ELF-1 (cell line): ENCODE measurements around the gene PNMA8A.
"Not testable (repeated sequence)": the region's sequence is repeated elsewhere in the genome, so short reads cannot be mapped to it uniquely, and the experiment has no call there.

Experiments used
- DNase-seq: peaks from one replicate; pipeline ENCODE4 v3.0.0-alpha.2; 2016; ENCODE audit warnings: low read depth, low spot score

Gene PNMA8A

DNA sequence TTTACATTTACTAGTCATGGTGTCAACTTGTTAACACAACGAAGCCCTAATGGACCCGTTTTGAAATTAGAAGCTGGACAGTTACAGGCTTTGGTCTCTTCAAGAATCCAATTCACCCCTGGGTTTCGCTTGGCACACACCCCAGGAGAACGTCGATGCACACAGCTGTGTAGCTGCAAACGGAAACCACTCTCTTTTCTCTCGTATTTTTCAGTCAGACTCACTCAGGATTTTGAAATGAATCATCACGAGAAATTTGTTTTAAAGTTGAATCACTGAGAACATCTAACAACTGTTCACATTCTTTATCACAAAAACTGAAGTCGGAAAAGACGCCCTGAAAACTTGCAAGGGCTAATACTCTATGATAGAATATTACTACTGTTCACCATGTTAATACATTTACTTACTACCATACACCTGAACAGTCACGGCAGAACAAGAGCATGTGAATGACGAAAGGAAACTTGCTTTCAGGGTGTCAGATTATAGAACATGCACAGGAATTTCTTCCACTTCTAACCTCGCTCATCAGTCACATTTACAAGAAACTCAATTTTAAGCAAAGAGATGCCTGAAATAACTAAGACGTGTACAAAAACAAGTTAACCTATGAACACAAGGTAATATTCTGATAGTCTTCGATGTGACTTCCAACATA, 4.7 kb downstream of the PNMA8A start:
- no peak for DNase-seq

DNA sequence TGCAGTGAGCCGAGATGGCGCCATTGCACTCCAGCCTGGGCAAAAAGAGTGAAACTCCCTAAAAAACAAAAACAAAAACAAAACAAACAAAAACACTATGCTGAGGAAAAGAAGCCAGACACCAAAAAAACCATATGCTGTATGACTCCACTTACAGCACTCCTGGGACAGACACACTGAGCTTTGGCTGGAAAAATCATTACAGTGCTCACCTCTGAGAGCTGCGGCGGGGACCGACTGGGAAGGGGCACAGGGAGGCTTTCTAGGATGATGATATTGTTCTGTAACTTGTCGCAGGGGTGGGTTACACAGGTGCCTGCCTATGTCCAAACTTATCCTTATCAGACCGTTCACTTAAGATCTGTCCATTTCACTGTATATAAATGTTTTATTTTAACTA, 7.8 kb downstream of the PNMA8A start:
- no peak for DNase-seq

GRCh38 chr19:46461537-46461936, 9.8 kb downstream of the PNMA8A start:
- DNase-seq, result no peak

DNA sequence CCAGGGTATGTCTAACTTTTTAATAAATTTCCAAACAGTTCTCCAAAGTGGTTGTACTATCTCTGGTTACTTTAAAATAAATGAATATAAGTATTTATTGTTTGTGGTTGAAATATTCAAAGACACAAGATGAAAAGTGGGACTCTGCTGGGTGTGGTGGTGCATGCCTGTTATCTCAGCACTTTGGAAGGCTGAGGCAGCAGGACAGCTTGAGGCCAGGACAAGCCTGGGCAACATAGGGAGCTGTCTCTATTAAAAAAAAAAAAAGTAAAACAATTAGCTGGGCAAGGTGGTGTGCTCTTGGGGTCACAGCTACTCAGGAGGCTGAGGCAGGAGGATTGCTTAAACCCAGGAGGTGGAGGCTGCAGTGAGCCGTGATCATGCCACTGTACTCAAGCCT, 10.4 kb downstream of the PNMA8A start:
- no peak for DNase-seq

- no peak for DNase-seq
Observed at GRCh38 chr19:46460055-46460454, 11.3 kb downstream of the PNMA8A start.

- no peak for DNase-seq
Observed at GRCh38 chr19:46456930-46457329, 14.4 kb downstream of the PNMA8A start.

GRCh38 chr19:46454244-46454643, 17.1 kb downstream of the PNMA8A start:
- DNase-seq, result no peak

GRCh38 chr19:46453661-46454060, 17.7 kb downstream of the PNMA8A start:
- no peak for DNase-seq

- no peak for DNase-seq
Observed at GRCh38 chr19:46452186-46452585, 19.2 kb downstream of the PNMA8A start.

DNA sequence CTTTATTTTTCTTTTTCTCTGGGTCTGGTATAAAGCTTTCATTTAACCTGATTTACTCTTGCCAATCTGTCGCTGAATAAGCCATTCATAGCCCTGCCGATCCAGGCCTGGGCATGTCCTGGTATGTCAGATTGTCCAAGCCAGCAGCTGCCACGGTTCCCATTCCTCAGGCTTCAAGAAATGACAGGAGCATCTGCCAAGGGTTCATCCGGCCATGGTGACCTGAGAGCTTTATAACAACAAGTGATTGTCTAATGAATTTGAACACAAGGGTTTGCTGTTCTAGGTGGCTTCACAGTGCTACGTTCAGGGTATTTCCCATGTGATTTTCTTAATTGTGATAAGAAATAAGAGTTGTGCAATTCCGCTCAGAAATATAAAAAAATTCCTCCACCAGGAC, 20.0 kb downstream of the PNMA8A start:
- no peak for DNase-seq

- DNase-seq, result no peak
Observed at GRCh38 chr19:46450737-46451136, 20.6 kb downstream of the PNMA8A start.

GRCh38 chr19:46449228-46449627, 22.1 kb downstream of the PNMA8A start:
- DNase-seq, result no peak

DNA sequence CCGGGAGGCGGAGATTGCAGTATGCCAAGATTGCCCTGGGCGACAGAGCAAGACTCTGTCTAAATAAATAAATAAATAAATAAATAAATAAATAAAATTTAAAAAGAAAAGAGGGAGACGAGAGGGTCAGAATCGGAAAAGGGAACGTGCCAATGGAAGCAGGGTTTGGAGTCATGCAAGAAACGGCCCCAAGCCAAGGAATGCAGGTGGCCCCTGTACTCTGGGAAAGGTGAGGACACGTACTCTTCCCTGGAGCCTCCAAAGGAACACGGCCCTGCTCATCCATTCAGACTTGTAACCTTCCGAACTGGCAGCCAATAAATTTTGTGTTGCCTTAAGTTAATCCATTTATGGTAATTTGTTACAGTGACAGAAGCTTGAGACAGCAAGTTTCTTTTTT, 22.8 kb downstream of the PNMA8A start:
- DNase-seq, result no peak

GRCh38 chr19:46447824-46448223, 23.5 kb downstream of the PNMA8A start:
- no peak for DNase-seq

- no peak for DNase-seq
Observed at GRCh38 chr19:46447006-46447405, 24.4 kb downstream of the PNMA8A start.

GRCh38 chr19:46446021-46446420, 25.3 kb downstream of the PNMA8A start:
- no peak for DNase-seq

DNA sequence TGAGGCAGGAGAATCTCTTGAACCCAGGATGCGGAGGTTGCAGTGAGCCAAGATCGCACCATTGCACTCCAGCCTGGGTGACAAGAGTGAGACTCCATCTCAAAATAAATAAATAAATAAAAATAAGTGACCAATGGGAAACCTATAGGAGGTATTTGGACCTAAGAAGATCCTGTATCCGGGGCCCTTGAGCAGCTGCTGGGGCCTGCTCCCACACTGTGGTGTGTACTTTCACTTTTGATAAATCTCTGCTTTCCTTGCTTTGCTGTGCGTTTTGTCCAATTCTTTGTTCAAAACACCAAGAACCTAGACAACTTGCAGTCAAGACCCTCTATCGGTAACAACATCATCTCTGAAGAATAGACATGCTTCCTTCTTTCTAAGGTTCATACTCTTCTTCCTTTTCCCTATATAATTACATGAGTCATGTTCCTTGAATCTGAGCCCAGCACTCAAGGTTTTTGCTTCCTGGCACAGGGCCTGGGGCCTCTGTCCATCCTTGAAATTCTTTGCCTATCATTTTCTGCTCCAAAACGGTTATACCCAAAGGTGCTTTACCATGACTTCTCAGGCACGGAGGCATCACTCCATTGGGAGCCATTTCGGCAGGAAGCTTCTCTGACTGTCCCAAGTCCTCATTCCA, 28.4 kb downstream of the PNMA8A start:
- no peak for DNase-seq

GRCh38 chr19:46441866-46442265, 29.5 kb downstream of the PNMA8A start:
- no peak for DNase-seq

DNA sequence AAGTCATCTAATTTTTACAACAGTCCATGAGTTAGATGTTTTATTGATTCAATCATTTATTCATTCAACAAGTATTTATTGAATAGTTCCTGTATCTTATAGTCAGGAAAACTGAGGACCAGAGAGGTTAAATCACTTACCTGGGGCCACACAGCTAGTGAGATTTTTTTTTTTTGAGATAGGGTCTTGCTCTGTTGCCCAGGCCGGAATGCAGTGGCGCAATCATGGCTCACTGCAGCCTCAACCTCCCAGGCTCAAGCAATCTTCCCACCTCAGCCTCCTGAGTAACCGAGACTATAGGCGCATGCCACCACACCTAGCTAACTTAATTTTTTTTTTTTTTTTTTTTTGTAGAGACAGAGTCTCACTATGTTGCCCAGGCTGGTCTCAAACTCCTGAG, 35.7 kb downstream of the PNMA8A start:
- DNase-seq, result not testable (repeated sequence)

DNA sequence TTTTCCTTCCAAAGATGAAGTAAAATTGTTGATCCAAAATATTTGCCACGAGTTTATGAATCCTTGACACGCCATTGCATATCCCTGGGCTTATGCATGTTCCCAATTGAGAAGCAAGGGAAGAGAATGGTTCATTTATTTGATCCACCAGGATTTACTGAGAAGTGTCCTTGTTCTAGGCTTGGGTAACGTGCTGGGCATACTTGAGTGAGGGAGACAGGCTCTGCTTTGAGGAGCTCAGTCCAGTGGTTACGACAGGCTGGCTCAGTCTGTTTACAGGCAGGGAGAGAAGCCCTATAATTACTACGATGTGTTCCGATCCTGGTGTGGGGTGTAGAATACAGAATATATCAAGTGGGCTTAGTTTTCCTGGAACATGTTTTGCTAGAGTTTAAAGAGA, 36.4 kb downstream of the PNMA8A start:
- DNase-seq, result no peak

- DNase-seq, result not testable (repeated sequence)
Observed at GRCh38 chr19:46433470-46433869, 37.9 kb downstream of the PNMA8A start.

DNA sequence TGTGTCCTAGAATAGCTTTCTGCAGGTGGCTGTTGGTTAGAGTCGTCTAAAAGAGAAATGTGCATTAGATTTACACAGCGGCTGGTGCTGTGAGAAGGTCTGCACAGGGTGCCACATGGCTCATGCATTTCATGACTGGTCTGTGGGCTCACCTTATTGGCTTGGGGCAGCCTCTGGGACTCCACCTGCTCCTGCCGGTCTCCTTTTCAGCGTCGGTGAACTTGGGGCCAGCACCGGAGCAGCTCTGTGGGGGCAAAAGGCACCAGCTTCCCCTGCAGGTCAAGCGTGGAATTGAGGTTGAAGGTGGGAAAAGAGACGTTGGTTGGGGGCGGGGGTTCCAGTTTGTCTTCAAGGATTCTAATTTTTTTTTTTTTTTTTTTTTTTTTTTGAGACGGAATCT, 39.5 kb downstream of the PNMA8A start:
- DNase-seq, result peak; percentile 56

DNA sequence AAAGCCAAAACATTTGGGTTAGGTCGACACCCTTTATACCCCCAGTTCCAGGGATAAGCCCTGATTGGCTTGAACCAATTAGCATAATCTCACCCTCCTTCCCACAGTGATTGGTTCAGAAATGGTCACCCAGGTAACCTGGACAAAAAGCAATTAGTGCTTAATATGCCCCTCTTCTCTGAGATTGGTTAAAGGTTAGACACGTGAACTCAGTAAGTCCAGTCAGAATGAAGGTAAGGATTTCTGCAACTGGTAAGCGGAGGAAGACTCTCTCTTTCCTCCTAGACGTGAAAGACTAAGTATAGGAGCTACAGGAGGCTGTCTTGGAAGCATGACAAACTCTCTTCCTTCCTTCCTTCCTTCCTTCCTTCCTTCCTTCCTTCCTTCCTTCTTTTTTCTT, 41.4 kb downstream of the PNMA8A start:
- DNase-seq, result no peak
